Adrenal gland (tissue), 5 donors: ENCODE measurements around the gene SAFB.
"Not testable (repeated sequence)": the region's sequence is repeated elsewhere in the genome, so short reads cannot be mapped to it uniquely, and the experiment has no call there.

Source experiments
- POLR2A ChIP-seq, 2 donors: fragments of 450-650 bp; IDR thresholded peaks; one replicate each; pipeline ENCODE4 v1.6.1; 2017; ENCODE audit warnings: antibody characterized with exemption in 2 of 2, mild to moderate bottlenecking in 2 of 2, moderate library complexity in 1 of 2
- TF ChIP-seq, protein P1 (sequence below), 6 experiments: fragments of 450-650 bp in 4 of 6; fragments of 200-600 bp in 2 of 6; sonication (generic) in 1 of 6; IDR thresholded peaks; 1 replicate in 5 of 6; 2 replicates in 1 of 6; pipeline versions ENCODE4 v1.5.1 to v1.8.0; 2016 to 2021; ENCODE audit warnings: antibody characterized with exemption in 6 of 6, mild to moderate bottlenecking in 2 of 6, moderate library complexity in 1 of 6
- donor health status: DM: no; HTN: no; CAD: no.

DNA sequence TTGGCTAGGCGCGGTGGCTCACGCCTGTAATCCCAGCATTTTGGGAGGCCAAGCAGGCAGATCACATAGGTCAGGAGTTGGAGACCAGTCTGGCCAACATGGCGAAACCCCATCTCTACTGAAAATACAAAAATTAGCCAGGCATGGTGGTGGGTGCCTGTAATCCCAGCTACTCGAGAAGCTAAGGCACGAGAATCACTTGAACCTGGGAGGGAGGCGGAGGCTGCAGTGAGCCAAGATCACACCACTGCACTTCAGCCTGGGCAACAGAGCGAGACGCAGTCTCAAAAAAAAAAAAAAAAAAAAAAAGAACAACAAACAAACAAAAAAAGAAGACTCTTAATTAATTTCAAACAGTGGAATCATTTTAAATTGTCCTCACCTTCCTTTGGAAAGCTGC, 14.1 kb upstream of the SAFB start:
- TF ChIP-seq, protein P1, sequence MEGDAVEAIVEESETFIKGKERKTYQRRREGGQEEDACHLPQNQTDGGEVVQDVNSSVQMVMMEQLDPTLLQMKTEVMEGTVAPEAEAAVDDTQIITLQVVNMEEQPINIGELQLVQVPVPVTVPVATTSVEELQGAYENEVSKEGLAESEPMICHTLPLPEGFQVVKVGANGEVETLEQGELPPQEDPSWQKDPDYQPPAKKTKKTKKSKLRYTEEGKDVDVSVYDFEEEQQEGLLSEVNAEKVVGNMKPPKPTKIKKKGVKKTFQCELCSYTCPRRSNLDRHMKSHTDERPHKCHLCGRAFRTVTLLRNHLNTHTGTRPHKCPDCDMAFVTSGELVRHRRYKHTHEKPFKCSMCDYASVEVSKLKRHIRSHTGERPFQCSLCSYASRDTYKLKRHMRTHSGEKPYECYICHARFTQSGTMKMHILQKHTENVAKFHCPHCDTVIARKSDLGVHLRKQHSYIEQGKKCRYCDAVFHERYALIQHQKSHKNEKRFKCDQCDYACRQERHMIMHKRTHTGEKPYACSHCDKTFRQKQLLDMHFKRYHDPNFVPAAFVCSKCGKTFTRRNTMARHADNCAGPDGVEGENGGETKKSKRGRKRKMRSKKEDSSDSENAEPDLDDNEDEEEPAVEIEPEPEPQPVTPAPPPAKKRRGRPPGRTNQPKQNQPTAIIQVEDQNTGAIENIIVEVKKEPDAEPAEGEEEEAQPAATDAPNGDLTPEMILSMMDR (IDR thresholded peaks at IDR 0.05) = not testable (repeated sequence)
- TF ChIP-seq POLR2A (IDR thresholded peaks at IDR 0.05) = not testable (repeated sequence)
